ENCODE data around the gene ANKRD10. TPM values are rescaled to one million over a fixed set of nuclear protein-coding genes. Genes with fewer than 3 reads are reported as not detected.

ANKRD10 gene
- total RNA-seq, 1 experiment from 2014 or later = 219 TPM

DNA sequence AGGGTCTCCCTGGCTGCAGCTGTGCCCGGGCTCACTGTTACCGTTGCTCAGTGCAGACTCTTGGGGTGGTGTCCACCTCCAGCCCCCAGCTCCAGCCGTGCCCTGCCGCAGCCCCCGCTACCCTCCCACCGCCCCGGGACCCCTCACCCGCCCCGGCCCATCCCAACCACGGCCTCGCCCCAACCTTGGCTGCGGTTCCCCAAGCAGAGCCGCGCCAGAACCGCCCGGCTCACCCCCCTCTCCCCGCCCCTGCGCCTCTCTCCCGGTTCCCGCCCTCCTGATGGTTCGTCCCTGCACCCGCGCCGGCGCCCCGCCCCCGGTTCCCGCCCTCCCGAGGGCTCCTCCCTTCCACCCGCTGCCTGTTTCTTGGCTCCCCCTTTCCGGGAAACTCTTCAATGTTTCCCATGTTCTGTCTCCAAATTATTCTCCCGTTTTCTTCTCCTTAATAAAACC, 40.3 kb downstream of the ANKRD10 start:
- ATAC-seq = peak; percentile 89
- POLR2A ChIA-PET = no interaction called here
- Mint-ChIP-seq H3K36me3 (no peaks in the 10 kb centered on the region; the same call in 1 of the 2 replicates), H3K4me1 (peaks cover 20% of the 10 kb centered on the region), H3K27me3 (ENCODE audit: low read depth) (no peaks in the 10 kb centered on the region), H3K4me3 (peak overlapping the region; percentile 62), H3K9me3 (no peaks in the 10 kb centered on the region), H3K27ac (no peak overlapping the region)
- CTCF ChIA-PET = interaction anchor here (2.3 to 2.8 kb wide), 2 partner anchors 12 to 230 kb away, joined by 6 to 8 read pairs; no protein-coding TSS in a partner anchor
- peak; percentile 90 for DNase-seq (ENCODE audit: low spot score)
- TF ChIP-seq RELA (CRISPR knock-in tag; IDR thresholded peaks at IDR 0.05; ENCODE audit: borderline replicate concordance) = no peak
- peak; percentile 57; the same call in 1 of the 2 replicates for TF ChIP-seq SP1 (CRISPR knock-in tag; conservative IDR thresholded peaks at IDR 0.05)
- 0 out of 2 replicates have a peak, but pooled peaks have one; percentile 23 for TF ChIP-seq FOXP1 (CRISPR knock-in tag; IDR thresholded peaks at IDR 0.05; ENCODE audit: borderline replicate concordance)
- TF ChIP-seq NFE2L1 (CRISPR knock-in tag; IDR thresholded peaks at IDR 0.05) = peak; percentile 9; the same call in 1 of the 2 replicates
- TF ChIP-seq, protein P1, sequence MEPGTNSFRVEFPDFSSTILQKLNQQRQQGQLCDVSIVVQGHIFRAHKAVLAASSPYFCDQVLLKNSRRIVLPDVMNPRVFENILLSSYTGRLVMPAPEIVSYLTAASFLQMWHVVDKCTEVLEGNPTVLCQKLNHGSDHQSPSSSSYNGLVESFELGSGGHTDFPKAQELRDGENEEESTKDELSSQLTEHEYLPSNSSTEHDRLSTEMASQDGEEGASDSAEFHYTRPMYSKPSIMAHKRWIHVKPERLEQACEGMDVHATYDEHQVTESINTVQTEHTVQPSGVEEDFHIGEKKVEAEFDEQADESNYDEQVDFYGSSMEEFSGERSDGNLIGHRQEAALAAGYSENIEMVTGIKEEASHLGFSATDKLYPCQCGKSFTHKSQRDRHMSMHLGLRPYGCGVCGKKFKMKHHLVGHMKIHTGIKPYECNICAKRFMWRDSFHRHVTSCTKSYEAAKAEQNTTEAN (CRISPR knock-in tag; IDR thresholded peaks at IDR 0.05) = peak; percentile 85; the same call in 1 of the 2 replicates

DNA sequence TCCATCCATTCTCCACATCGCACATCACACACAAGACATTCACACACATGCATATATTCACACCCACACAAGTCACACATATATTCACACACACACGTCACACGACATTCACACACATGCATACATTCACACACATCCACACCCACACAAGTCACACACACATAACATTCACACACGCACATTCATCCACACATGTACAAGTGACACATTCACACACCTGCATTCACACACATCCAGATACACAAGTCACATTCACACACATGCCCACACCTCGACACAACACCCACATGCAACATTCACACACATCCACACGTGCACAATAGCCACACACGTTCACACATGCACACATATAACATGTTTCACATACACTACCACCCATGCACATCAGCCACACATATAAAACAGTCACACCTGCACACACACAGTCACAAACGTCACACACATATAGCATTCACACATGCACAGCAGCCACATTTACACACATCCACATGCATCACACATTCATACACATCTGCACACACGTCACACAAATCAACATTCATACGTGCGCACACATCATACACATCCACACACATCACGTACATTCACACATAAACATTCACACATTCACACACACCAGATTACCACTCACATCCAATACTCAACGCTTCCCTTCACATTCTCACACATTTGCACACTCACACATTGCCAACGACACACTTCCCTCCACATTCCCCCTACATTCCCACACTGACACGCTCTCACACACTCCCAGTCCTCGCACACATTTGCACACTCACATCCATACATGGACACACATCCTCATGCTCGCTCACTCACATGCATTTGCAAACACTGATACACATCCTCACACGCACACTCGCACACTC, 41.0 kb downstream of the ANKRD10 start:
- no peak overlapping the region for H3K4me3 Mint-ChIP-seq
- no peak for ATAC-seq
- no peaks in the 10 kb centered on the region; the same call in 1 of the 2 replicates for H3K36me3 Mint-ChIP-seq
- ChIA-PET CTCF (interaction anchor here (0.6 to 2.8 kb wide), 2 partner anchors 77 to 229 kb away, joined by 5 to 8 read pairs; no protein-coding TSS in a partner anchor), POLR2A (no interaction called here)
- TF ChIP-seq ETV6 (CRISPR knock-in tag; IDR thresholded peaks at IDR 0.05) (no peak), RORB (CRISPR knock-in tag; IDR thresholded peaks at IDR 0.05) (no peak), NFE2L1 (CRISPR knock-in tag; IDR thresholded peaks at IDR 0.05) (peak; percentile 27; the same call in 1 of the 2 replicates)
- TF ChIP-seq, protein P2, sequence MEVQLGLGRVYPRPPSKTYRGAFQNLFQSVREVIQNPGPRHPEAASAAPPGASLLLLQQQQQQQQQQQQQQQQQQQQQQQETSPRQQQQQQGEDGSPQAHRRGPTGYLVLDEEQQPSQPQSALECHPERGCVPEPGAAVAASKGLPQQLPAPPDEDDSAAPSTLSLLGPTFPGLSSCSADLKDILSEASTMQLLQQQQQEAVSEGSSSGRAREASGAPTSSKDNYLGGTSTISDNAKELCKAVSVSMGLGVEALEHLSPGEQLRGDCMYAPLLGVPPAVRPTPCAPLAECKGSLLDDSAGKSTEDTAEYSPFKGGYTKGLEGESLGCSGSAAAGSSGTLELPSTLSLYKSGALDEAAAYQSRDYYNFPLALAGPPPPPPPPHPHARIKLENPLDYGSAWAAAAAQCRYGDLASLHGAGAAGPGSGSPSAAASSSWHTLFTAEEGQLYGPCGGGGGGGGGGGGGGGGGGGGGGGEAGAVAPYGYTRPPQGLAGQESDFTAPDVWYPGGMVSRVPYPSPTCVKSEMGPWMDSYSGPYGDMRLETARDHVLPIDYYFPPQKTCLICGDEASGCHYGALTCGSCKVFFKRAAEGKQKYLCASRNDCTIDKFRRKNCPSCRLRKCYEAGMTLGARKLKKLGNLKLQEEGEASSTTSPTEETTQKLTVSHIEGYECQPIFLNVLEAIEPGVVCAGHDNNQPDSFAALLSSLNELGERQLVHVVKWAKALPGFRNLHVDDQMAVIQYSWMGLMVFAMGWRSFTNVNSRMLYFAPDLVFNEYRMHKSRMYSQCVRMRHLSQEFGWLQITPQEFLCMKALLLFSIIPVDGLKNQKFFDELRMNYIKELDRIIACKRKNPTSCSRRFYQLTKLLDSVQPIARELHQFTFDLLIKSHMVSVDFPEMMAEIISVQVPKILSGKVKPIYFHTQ (CRISPR knock-in tag; IDR thresholded peaks at IDR 0.05) = no peak
- TF ChIP-seq, protein P1 (CRISPR knock-in tag; IDR thresholded peaks at IDR 0.05) = peak; percentile 99
- TF ChIP-seq, protein P3, sequence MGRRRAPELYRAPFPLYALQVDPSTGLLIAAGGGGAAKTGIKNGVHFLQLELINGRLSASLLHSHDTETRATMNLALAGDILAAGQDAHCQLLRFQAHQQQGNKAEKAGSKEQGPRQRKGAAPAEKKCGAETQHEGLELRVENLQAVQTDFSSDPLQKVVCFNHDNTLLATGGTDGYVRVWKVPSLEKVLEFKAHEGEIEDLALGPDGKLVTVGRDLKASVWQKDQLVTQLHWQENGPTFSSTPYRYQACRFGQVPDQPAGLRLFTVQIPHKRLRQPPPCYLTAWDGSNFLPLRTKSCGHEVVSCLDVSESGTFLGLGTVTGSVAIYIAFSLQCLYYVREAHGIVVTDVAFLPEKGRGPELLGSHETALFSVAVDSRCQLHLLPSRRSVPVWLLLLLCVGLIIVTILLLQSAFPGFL (CRISPR knock-in tag; IDR thresholded peaks at IDR 0.05; ENCODE audit: borderline replicate concordance) = no peak
- no peaks in the 10 kb centered on the region for H3K9me3 Mint-ChIP-seq
- no peak overlapping the region for H3K27ac Mint-ChIP-seq
- DNase-seq (ENCODE audit: low spot score) = no peak
- peaks cover 21% of the 10 kb centered on the region for H3K4me1 Mint-ChIP-seq
- no peaks in the 10 kb centered on the region for H3K27me3 Mint-ChIP-seq (ENCODE audit: low read depth)

DNA sequence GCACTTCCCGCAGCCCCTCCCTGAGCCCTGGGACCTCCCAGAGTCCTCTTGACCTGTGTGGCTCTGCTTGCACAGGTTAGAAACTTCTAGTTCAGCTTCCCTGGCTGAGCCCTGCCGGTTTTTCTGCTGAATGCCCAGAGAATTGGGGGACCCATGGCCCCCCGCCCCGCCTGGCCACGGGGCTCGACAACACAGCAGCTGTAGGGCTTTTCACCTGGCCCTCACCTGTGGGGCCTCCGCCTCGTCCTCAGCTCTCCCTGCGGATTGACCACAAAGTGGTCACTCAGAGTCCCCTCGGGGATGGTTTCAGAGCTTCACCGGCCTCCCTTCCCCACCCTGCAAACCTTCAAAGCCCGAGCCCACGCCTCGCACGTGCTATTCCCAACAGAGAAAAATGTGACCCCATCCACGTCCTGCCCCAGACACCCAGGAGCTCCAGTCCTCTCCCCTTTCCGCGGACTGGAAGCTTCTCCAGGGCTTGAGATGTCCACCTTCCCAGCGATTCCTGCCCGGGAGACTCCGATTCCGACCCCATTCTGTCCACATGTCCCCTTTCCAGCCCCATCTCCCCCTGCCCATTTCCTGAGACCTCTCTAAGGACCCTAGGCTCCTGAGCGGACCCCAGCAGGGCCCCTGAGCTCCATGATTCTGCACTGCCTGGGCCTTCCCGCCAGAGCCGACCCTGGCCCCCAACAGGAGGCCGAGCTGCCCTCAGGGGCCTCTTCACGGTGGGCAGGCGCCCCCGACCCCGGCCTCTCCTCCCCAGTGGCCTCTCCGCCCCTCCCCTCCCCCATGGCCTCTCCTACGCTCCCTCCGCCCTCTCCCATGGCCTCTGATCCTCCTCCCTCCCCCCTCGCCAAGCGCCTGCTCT, 41.9 kb downstream of the ANKRD10 start:
- no peaks in the 10 kb centered on the region for H3K9me3 Mint-ChIP-seq
- ChIA-PET CTCF (interaction anchor here (0.6 to 1.0 kb wide), 3 partner anchors 42 to 228 kb away, joined by 3 to 5 read pairs (median 5); no protein-coding TSS in a partner anchor), POLR2A (no interaction called here)
- H3K36me3 Mint-ChIP-seq = no peaks in the 10 kb centered on the region; the same call in 1 of the 2 replicates
- no peaks in the 10 kb centered on the region for H3K27me3 Mint-ChIP-seq (ENCODE audit: low read depth)
- ATAC-seq = no peak
- DNase-seq (ENCODE audit: low spot score) = no peak
- peaks cover 21% of the 10 kb centered on the region for H3K4me1 Mint-ChIP-seq
- no peak overlapping the region for H3K4me3 Mint-ChIP-seq
- H3K27ac Mint-ChIP-seq = no peak overlapping the region
- TF ChIP-seq, protein P4, sequence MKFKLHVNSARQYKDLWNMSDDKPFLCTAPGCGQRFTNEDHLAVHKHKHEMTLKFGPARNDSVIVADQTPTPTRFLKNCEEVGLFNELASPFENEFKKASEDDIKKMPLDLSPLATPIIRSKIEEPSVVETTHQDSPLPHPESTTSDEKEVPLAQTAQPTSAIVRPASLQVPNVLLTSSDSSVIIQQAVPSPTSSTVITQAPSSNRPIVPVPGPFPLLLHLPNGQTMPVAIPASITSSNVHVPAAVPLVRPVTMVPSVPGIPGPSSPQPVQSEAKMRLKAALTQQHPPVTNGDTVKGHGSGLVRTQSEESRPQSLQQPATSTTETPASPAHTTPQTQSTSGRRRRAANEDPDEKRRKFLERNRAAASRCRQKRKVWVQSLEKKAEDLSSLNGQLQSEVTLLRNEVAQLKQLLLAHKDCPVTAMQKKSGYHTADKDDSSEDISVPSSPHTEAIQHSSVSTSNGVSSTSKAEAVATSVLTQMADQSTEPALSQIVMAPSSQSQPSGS (CRISPR knock-in tag; IDR thresholded peaks at IDR 0.05; ENCODE audit: borderline replicate concordance, low read depth) = no peak
- TF ChIP-seq ZNF138 (CRISPR knock-in tag; conservative IDR thresholded peaks at IDR 0.05) (no peak), TEAD4 (CRISPR knock-in tag; IDR thresholded peaks at IDR 0.05) (no peak), SMAD3 (CRISPR knock-in tag; IDR thresholded peaks at IDR 0.05; ENCODE audit: borderline replicate concordance) (no peak), PRRX2 (CRISPR knock-in tag; IDR thresholded peaks at IDR 0.05) (no peak), NR2C2 (CRISPR knock-in tag; IDR thresholded peaks at IDR 0.05) (no peak)
- TF ChIP-seq, protein P5, sequence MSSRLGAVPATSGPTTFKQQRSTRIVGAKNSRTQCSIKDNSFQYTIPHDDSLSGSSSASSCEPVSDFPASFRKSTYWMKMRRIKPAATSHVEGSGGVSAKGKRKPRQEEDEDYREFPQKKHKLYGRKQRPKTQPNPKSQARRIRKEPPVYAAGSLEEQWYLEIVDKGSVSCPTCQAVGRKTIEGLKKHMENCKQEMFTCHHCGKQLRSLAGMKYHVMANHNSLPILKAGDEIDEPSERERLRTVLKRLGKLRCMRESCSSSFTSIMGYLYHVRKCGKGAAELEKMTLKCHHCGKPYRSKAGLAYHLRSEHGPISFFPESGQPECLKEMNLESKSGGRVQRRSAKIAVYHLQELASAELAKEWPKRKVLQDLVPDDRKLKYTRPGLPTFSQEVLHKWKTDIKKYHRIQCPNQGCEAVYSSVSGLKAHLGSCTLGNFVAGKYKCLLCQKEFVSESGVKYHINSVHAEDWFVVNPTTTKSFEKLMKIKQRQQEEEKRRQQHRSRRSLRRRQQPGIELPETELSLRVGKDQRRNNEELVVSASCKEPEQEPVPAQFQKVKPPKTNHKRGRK (CRISPR knock-in tag; IDR thresholded peaks at IDR 0.05; ENCODE audit: borderline replicate concordance) = no peak
